DMS153 treated with DMSO at 0.1 percent for 48 hours (cell line): Measurements from ENCODE around the gene PAX5.

ENCODE experiments used
- DNase-seq: peaks from one replicate; lab custom pipeline; 2025; ENCODE audit not compliant: unreplicated experiment; lab: John Stamatoyannopoulos, UW

Gene PAX5

GRCh38 chr9:37025823-37026112, 8.3 kb downstream of the PAX5 start:
- DNase-seq = no peak

GRCh38 chr9:37025071-37025822, 8.8 kb downstream of the PAX5 start:
- DNase-seq = no peak

- no peak for DNase-seq
These were observed 16.5 kb downstream of the PAX5 start for GRCh38 chr9:37017546-37017945.

GRCh38 chr9:37011530-37011929, 22.5 kb downstream of the PAX5 start:
- no peak for DNase-seq

GRCh38 chr9:37010976-37011375, 23.1 kb downstream of the PAX5 start:
- DNase-seq = no peak

GRCh38 chr9:37010180-37010579, 23.9 kb downstream of the PAX5 start:
- DNase-seq = no peak

- no peak for DNase-seq
These were observed 26.8 kb downstream of the PAX5 start for GRCh38 chr9:37007295-37007694.

GRCh38 chr9:37005517-37006140, 28.4 kb downstream of the PAX5 start:
- DNase-seq = no peak

GRCh38 chr9:37004424-37004935, 29.6 kb downstream of the PAX5 start:
- DNase-seq = no peak

- DNase-seq = no peak
These were observed 31.5 kb downstream of the PAX5 start for GRCh38 chr9:37002413-37003217.

GRCh38 chr9:37002036-37002412, 32.0 kb downstream of the PAX5 start:
- no peak for DNase-seq

GRCh38 chr9:37001459-37001858, 32.6 kb downstream of the PAX5 start:
- no peak for DNase-seq

- no peak for DNase-seq
These were observed 34.2 kb downstream of the PAX5 start for GRCh38 chr9:36999728-37000333.

- DNase-seq = no peak
These were observed 36.7 kb downstream of the PAX5 start for GRCh38 chr9:36997414-36997813.

- no peak for DNase-seq
These were observed 37.4 kb downstream of the PAX5 start for GRCh38 chr9:36996706-36997086.

- peak; percentile 54 for DNase-seq
These were observed 38.0 kb downstream of the PAX5 start for GRCh38 chr9:36995927-36996705.

- no peak for DNase-seq
These were observed 39.9 kb downstream of the PAX5 start for GRCh38 chr9:36993933-36994764.

- DNase-seq = no peak
These were observed 41.4 kb downstream of the PAX5 start for GRCh38 chr9:36992501-36993316.

GRCh38 chr9:36991516-36992134, 42.4 kb downstream of the PAX5 start:
- DNase-seq = no peak
